ENCODE measurements around the gene CFAP299.
"Not testable (repeated sequence)": the region's sequence is repeated elsewhere in the genome, so short reads cannot be mapped to it uniquely, and the experiment has no call there.

The CFAP299 gene

GRCh38 chr4:80335554-80336358, at the start of gene CFAP299:
Gene CFAP299 (plus strand): TSS chr4:80335730.
- DNase-seq: peak; percentile 91

GRCh38 chr4:80286451-80286850, 49.1 kb upstream of the CFAP299 start:
- no peak for DNase-seq

GRCh38 chr4:80290665-80291064, 44.9 kb upstream of the CFAP299 start:
- not testable (repeated sequence) for DNase-seq

GRCh38 chr4:80294206-80294605, 41.3 kb upstream of the CFAP299 start:
- DNase-seq: no peak

GRCh38 chr4:80295336-80295735, 40.2 kb upstream of the CFAP299 start:
- DNase-seq: no peak

GRCh38 chr4:80295826-80296225, 39.7 kb upstream of the CFAP299 start:
- no peak for DNase-seq

- no peak for DNase-seq
Measured at GRCh38 chr4:80301884-80302283, 33.6 kb upstream of the CFAP299 start.

GRCh38 chr4:80302616-80303223, 32.8 kb upstream of the CFAP299 start:
- no peak for DNase-seq

- DNase-seq: no peak
Measured at GRCh38 chr4:80305466-80305865, 30.1 kb upstream of the CFAP299 start.

- DNase-seq: no peak
Measured at GRCh38 chr4:80306260-80306659, 29.3 kb upstream of the CFAP299 start.

DNA sequence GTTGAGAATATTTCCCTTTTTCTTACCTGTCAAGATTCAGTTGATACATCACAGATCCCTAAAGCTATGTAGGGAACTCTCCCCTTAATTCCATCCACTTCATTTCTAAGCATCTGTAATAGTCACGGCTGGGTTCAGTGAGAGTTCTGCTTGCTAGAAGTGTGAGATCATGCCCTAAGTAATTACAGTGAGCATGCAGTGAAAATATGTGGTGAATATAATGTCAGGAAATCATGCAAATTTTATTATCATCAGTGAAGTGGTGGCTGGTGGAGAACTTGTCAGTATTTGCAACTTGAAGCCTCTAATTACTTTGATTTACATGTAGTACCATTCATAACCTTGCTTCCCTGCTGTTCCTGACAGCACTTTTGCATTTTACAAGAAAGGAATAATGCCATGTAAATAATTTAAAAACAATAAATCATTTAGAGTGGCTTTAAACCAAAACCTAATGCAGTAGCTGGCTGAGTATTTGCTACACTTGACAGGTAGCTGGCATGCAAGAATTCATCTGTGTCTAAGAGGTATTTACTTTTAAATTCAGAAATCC, 28.3 kb upstream of the CFAP299 start:
- no peak for DNase-seq

DNA sequence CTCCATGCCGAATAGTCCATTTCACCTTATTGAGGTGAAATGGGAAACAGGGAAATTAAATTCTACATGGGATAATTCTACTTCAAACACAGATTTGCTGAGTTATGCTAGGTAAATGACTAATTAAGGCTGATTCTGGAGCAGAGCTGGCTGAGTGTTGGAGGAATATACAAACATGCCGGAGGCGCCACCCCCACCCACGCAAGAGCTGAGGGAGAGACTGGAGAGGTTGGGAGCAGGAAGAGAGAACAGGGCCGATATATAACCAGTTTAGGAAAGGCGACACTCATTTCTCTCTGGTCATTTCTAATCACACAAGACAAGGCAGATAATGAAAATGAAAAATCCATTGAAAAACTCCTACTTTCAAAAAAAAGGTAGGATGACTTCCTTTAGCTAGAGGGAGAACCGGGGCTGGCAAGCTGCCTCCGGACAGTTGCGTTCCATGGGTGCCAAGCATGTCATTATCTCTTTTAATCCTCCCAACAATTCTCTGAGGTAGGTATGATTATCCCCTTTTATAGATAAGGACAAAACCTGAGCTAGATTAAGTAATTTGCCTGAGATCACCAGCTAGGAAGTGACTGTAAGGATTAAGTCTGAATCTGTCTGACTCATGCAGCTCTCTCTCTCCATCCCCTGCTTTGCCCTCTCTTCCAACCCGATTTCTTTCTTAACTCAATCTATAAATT, 27.6 kb upstream of the CFAP299 start:
- no peak for DNase-seq

DNA sequence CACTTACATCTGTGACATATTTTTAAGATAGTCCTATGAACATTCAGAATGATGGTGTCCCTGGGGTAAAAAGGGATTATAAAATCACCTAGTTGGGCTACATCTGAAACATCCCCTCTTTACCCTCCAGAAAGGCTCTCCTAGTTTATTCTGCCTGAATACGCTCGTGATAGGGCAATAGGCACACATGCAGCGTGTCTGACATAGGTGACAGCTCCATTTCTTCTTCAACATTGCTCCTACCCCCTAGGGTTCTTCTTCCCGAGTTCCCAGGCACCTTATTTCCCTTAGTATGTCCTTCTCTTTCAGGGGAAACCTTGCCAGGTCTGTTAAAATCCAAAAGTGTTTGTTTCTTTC, 27.1 kb upstream of the CFAP299 start:
- no peak for DNase-seq

GRCh38 chr4:80309294-80310004, 26.1 kb upstream of the CFAP299 start:
- DNase-seq: no peak

GRCh38 chr4:80311130-80311529, 24.4 kb upstream of the CFAP299 start:
- DNase-seq: no peak

DNA sequence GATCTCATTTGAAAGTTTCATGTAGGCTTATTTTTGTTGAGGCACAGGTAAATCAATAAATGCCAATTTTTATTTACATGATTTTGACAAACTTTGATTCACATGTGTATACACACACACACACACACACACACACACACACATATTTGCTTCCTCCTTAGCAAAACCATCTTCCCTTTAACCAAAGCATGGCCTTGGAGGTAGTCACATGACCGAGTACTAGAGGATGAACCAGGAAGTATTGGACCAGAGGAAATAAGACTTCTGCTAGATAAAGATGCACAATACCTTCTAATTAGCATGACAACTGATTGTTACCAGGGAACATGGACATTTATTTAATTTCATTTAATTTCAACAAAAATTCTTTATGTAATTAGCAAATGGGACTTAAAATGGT, 23.4 kb upstream of the CFAP299 start:
- no peak for DNase-seq

- no peak for DNase-seq
Measured at GRCh38 chr4:80313627-80314026, 21.9 kb upstream of the CFAP299 start.

DNA sequence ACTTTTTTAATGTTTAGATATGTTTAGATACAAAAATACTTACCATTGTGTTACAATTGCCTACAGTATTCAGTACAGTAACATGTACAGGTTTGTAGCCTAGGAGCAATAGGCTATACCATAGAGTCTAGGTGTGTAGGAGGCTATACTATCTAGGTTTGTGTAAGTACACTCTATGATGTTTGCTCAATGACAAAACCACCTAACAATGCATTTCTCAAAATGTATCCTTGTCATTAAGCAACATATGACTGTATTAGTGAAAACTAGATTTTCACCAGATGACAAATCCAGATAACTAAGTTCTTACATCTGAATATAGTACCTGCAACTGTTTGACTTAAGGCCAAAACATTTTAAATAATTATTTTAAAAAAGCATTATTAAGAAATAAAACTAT, 19.7 kb upstream of the CFAP299 start:
- DNase-seq: not testable (repeated sequence)

DNA sequence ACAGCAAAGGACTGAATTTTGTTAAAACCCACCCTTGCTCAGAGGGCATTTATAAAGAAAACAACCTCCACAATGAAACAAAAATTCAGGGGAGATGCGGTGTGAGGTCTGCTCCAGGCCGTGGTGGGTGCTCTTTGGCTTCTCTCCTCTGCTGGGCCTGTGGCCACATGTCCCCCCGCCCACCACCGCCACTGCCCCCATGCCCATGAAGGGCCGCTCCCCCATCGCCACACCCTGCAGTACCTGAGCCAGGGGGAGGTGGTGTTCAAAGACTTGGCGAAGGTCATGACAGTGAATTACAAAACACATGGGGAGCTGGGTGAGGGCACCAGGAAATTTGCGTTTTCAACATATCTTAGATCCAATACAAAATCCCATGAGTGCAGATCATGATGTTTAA, 14.2 kb upstream of the CFAP299 start:
- no peak for DNase-seq

DNA sequence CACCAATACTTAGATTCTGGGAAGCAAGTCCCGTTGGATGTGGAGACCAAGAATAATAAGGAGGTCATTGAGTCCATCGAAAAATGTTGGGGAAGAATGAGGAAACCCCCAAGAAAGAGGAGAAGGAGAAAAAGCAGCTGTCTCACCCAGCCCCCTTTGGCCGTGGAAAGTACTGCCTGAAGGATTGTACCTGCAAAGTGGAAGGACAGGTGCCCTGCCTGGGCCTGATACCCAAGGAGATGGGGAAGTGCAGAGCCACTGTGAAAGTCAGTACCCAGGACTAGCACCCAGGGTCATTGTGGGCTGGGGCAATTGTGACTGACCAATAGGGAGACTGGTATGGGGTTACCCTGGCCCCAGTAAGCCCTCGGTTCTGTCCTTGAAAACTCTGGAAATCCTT, 13.8 kb upstream of the CFAP299 start:
- no peak for DNase-seq

DNA sequence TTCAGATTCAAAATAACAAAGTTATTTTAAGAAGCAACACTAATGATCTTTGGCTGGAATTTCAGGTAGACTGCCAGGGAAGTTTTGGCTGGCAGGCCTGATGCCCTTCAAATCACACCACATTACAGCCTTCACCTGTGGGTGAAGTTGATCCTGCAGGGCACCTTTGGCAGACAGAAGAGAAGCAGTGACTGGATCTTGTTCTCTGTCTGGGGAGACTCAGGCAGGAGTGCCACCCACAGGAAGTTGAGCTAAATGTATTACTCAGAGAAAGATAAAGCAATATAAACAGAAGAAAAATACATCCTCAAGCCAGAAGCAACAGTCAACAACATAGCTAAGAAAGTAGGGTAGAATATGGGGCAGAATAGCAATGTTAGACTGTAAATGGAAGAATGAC, 12.8 kb upstream of the CFAP299 start:
- no peak for DNase-seq

DNA sequence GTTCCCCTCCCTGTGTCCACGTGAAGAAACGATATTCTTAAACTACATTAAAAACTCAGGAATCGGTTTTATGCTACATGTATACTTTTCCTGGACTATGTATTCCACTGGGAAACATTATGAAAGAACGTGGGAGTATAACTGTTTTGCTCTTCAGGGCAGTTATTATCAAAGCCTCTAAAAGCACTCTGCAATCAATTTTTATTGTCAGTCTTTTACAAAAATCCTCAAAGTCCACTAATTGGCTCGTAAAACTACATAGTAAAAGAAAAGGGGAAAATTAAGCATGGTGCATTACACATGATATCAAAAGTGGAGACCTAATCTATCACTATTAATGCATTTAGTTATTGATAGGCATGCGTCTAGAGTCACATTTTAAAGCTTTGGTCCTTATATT, 11.4 kb upstream of the CFAP299 start:
- DNase-seq: no peak

GRCh38 chr4:80331693-80332092, 3.8 kb upstream of the CFAP299 start:
- DNase-seq: no peak
